MG63 (cell line): ENCODE results near the gene ARSI. TPM values are rescaled to one million over a fixed set of nuclear protein-coding genes. Genes with fewer than 3 reads are reported as not detected.

Source experiments
- DNase-seq: peaks from one replicate; pipeline ENCODE4 v3.0.0-alpha.2; 2020
- H3K27me3 ChIP-seq: fragments of 250-450 bp; sonication (Bioruptor Pico); 2 replicates; pipeline ENCODE4 v1.5.1; 2020; ENCODE audit warnings: mild to moderate bottlenecking, moderate library complexity
- H3K36me3 ChIP-seq: fragments of 250-450 bp; sonication (Bioruptor Pico); 2 replicates; pipeline ENCODE4 v1.5.1; 2020; ENCODE audit warnings: mild to moderate bottlenecking, moderate library complexity
- H3K4me3 ChIP-seq: fragments of 250-450 bp; sonication (Bioruptor Pico); 2 replicates; pipeline ENCODE4 v1.5.1; 2020; ENCODE audit warnings: mild to moderate bottlenecking, moderate library complexity
- H3K9me3 ChIP-seq: fragments of 250-450 bp; sonication (Bioruptor Pico); 2 replicates; pipeline ENCODE4 v1.5.1; 2020; ENCODE audit warnings: mild to moderate bottlenecking, moderate library complexity
- total RNA-seq: library from RNA; depleted of rRNA; stranded (reverse); fragments of >200 nt; shearing (Covaris generic); gene quantifications from 2 replicates; pipeline ENCODE4 v1.2.3, GENCODE V29; 2014; ENCODE audit warnings: low replicate concordance

ARSI gene
- total RNA-seq, 1 experiment from 2014 or later = 45.4 TPM

DNA sequence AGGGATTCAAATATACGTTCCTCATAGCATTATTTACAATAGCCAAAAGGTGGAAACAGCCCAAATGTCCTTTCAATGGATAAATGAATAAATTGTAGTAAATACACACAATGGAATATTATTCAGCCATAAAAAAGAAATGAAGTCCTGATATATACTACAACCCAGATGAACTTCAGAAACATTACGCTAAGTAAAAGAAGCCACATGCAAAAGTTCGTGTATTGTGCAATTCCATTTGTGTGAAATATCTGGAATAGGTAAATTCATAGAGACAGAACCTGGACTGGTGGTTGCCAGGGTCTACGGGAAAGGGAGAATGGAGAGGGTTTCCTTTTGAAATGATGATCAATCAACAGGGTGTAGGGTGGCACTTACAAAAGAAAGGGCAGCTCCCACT lies 12.5 kb upstream of the ARSI start:
- no peaks in the 10 kb centered on the region for H3K9me3 ChIP-seq
- H3K27me3 ChIP-seq = no peaks in the 10 kb centered on the region
- no peak for DNase-seq
- H3K36me3 ChIP-seq = no peaks in the 10 kb centered on the region
- no peak overlapping the region for H3K4me3 ChIP-seq

DNA sequence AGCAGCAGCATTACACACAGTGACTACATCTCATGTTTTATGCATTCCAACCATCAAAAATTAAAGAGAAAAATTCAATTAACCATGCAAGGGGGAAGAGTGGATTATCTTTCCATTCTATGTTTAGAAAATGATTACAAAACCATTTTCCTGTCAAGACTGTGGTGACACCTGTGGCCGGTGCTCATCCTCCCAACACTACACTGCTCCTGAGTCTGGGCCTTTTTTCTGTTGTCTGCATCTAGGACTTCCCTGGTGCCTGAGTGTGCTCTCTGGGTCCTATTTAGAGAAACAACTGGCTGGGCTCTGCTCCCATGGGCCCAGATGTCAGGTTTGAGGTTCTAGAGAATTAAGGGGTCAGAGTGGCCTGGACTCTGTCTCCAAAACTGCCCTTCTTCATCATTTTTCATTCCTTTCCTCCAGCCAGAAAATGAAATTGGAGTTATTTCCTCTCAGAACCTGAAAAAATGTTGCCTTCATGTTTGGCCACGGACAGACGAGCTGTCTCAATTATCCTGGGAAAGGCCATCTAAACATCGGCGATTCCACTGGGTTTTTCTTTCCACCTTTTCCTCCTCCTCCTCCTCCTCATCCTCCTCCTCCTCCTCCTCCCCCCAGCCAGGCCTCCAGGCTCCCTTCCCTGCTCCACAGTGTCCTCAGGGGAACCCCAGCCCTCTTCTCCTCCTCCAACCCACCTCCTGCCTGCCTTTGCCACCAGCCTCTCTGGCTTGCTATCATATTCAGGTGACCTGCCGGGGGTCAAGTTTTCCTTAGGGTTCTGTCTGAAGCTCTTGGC lies 11.4 kb upstream of the ARSI start:
- no peaks in the 10 kb centered on the region for H3K36me3 ChIP-seq
- H3K9me3 ChIP-seq = no peaks in the 10 kb centered on the region
- no peaks in the 10 kb centered on the region for H3K27me3 ChIP-seq
- no peak for DNase-seq
- H3K4me3 ChIP-seq = no peak overlapping the region

DNA sequence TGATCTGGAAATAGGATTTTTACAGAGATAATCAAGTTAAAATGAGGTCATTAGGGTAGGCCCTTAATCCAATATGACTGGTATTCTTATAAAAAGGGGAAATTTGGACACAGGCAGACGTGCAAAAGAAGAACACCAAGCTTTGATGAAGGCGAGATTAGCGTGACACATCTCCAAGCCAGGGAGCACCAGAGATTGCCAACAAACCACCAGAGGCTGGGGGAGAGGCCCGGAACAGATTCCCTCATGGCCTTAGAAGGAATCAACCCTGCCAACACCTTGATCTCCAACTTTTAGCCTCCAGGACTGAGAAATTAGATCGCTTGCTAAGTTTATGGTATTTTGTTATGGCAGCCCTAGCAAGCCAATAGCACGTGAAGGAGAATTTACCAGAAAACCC lies 10.8 kb upstream of the ARSI start:
- H3K4me3 ChIP-seq = no peak overlapping the region
- no peaks in the 10 kb centered on the region for H3K27me3 ChIP-seq
- peak; percentile 49 for DNase-seq

DNA sequence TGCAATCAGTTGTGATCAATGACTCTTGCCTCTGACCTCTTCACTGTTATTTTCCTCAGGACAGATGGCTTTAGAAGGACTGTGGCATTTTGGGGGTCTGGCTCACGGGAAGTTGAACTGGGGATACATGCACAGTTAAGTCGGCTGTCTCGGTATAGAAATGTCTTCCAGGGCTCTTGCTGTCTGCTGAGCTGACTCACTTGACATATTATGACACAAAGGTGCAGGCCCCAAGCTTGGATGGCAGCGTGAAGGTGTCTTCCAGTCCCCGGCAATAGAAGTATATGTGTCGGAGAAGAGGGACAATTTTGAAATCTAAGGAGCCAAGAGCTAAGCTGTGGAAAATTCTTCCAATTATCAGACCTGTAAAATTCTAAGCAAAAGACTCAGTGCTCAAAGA lies 9.8 kb upstream of the ARSI start:
- no peak overlapping the region for H3K4me3 ChIP-seq
- DNase-seq = no peak
- H3K9me3 ChIP-seq = no peaks in the 10 kb centered on the region
- no peaks in the 10 kb centered on the region for H3K27me3 ChIP-seq
- no peaks in the 10 kb centered on the region for H3K36me3 ChIP-seq

More for the DNA sequence above, 10.8 kb upstream of the ARSI start:
- Histone ChIP-seq H3K9me3 (no peaks in the 10 kb centered on the region), H3K36me3 (no peaks in the 10 kb centered on the region)

DNA sequence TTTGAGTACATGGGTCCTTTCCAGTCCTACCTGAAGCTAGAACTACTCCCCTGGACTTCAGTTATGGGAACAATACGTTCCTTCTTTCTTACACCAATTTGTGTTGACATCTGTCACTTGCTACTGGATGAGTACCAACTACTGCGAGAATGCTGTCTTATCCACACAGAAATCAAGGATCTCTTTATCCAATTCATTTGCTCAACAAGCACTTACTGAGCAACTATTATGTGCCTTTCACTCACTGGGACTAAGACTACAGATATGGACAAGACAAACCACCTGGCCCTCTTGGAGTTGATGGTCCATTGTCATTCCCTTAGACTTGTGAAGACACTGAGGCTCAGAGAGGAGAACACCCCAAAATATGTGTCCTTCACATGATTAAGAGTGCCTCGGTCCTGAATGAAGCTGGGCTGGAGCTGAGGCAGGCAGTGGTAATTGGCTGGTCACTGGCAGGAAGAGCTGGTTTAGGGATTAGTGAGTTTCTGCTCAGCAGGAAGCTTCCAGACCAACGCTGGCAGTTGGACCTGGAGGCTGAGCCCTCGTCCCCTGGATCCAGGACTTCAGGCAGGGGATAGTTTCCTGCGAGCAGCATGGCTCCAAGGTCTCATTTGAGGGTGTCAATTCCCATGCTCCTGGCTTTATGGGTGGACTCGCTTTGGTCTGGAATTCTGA lies 8.4 kb upstream of the ARSI start:
- Histone ChIP-seq H3K9me3 (no peaks in the 10 kb centered on the region), H3K4me3 (no peak overlapping the region), H3K36me3 (no peaks in the 10 kb centered on the region), H3K27me3 (no peaks in the 10 kb centered on the region)
- peak; percentile 64 for DNase-seq

DNA sequence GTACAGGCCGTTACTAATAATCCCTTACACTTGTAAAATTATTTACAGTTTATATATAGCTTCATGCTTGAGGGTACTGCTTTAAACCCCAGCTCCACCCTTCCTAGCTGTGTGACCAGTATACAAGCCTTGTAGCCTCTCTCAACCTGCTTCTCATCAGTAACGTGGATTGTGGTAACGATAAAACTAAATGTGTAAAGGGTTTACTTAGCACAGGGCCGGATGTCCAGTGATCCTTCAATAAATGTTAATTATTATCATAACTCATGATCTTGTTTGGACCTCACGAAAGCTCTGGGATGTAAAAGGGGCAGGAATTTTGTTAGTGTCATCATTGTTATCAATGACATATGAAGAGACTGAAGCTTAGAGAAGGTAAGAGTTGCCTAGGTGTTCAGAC lies 7.5 kb upstream of the ARSI start:
- no peaks in the 10 kb centered on the region for H3K9me3 ChIP-seq
- no peaks in the 10 kb centered on the region for H3K27me3 ChIP-seq
- H3K4me3 ChIP-seq = no peak overlapping the region
- no peaks in the 10 kb centered on the region for H3K36me3 ChIP-seq
- no peak for DNase-seq

DNA sequence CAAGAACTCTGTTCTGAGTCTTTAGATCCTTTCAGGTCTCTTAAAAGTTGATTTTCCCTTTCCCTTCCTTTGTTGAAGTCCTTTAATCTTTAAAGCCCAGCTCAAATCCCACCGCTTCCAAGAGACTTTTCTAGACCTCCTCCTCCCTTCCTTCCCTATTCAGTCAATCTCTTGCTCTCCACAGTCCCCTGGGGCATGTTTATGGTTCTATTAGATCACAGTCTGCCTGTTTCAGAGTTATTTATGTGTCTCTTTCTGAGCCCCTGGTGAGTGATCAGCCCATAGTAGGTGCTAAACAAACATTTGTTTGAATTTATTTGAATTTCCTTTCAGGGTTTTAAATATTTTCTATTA lies 7.2 kb upstream of the ARSI start:
- no peaks in the 10 kb centered on the region for H3K9me3 ChIP-seq
- no peak for DNase-seq
- no peaks in the 10 kb centered on the region for H3K36me3 ChIP-seq
- H3K4me3 ChIP-seq = no peak overlapping the region
- no peaks in the 10 kb centered on the region for H3K27me3 ChIP-seq

DNA sequence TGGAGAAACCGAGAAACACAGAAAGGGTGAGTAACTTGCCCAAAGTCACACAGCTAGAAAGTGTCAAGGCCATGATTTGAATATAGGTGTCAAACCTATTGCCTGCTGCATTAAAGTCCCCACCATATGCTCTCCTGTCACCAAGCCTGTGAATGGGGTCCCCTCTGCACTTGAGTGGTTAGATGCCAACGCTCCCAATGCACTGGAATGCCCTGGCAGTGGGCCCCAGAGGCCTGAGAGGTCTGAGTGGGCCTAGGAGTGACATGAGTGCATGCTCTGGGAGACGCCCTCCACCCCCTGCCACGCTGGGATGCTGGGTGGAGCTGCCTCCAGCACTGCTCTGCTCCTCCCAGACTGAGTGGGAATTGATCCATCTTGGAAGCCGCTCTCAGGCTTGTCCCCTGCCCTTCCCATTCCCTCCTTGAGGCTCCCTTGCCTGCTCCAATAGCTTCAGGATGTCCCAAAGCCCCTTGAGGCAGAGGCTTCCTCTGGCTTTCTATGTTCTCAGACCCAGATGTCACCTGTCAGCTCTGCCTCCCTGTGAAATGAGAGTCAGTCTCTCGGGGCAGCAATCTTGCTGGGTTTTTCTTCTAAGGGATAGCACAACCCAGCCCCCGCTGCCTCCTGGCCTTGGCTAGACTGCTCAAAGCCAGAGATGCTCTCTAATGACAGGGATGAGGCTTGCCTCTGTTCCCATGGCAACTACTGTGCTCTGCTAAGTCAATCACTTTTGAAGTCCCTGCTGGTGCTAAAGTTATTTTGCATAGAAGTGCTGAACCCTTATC lies 6.6 kb upstream of the ARSI start:
- Histone ChIP-seq H3K9me3 (no peaks in the 10 kb centered on the region), H3K36me3 (no peaks in the 10 kb centered on the region), H3K27me3 (no peaks in the 10 kb centered on the region), H3K4me3 (no peak overlapping the region)
- no peak for DNase-seq

DNA sequence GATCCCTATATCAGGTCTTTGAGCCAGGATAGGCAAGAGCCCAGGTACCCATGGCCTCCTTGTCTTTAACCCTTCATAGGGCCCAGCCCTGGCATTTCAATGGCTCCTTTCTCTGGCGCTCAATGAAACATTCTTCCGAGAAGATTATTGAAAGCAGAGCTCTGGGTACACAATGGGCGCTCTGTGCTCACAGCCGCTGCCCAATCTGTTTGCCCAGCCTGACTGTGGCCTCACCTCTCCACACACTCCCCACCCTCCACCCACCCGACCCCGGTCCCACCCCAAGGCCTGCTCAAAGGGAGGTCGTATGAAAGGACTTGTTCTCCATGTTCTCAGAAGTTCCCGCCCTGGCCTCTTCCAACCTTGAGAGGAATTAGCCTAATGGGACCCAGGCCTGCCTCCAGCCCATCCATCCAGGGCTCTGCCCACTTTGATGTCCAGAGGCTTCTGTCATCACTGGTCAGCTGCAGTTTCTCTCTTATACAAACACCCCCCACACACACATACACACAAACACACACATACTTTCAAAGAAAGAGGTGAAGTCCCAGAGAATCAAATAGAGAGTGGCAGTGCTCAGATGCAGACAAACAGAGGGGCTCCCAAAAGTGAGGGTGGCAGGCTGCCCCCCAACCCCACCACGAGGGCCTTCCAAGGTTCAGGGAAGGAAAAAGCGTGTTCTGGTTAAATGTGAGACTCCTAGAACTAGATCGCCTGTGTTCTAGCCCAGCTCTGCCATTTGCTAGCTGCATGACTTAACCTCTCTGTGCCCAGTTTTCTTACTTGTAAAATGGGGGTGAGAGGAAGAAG lies 5.1 kb upstream of the ARSI start:
- no peaks in the 10 kb centered on the region for H3K36me3 ChIP-seq
- H3K9me3 ChIP-seq = no peaks in the 10 kb centered on the region

DNA sequence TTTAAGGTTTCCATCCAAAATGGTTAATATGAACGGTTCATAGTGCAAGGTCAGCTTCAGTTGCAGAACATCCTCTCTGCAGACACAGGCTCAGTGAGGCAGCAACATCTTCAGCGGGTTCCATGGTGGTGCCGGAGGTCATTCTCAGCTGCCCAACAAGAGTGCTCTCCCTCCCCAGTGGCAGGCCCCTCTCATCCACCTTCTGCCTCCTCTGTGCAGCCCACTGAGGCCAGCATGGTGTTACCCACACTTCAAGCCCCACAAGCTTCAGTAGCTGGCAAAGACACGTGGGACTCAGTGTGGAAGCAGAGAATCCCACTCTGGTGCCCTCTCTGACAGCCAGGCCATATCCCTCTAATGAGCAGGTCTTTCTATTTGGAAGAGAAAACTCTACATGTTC lies 4.1 kb upstream of the ARSI start:
- no peak for DNase-seq
- H3K27me3 ChIP-seq = no peaks in the 10 kb centered on the region
- no peaks in the 10 kb centered on the region for H3K36me3 ChIP-seq
- no peaks in the 10 kb centered on the region for H3K9me3 ChIP-seq
- no peak overlapping the region for H3K4me3 ChIP-seq

More for the DNA sequence above, 5.1 kb upstream of the ARSI start:
- Histone ChIP-seq H3K4me3 (no peak overlapping the region), H3K27me3 (no peaks in the 10 kb centered on the region)
- no peak for DNase-seq

DNA sequence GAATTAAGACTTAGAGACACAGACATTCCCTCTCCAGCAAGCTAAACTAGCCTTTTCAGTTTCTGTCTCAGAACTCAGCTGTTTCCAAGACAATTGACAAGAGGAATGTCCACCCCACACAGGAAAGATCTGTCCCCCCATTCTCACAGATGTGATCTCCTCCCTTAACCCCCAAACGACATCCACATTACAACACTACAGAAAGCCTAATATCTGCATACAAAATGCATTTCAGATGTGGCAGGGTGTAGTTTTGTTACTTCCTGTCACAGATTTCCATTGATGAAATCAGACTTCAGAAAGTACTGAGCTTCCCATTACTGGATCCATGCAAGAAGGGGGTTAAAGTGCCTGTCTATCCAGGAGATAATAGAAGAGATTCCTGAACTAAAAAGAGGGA lies 2.9 kb upstream of the ARSI start:
- no peaks in the 10 kb centered on the region for H3K9me3 ChIP-seq
- H3K4me3 ChIP-seq = no peak overlapping the region
- H3K36me3 ChIP-seq = no peaks in the 10 kb centered on the region
- no peaks in the 10 kb centered on the region for H3K27me3 ChIP-seq
- DNase-seq = no peak

DNA sequence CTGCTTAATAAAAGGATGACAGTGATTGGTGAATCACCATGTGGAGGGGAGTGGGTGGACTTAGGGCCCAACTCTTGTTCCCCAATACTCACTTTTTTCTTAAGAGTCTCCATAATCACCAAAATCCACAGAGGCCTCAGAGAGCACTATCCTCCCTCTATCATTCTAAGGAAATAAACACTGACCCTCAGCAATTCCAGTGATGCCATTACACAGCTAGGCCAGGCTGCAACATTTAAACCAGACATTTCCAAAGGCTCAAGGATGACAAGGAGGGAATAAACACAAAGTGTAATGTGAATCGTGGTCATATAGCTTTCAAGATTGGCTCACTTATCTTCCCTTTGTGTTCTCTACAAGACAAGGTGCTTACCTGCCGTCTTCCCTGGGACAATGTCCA lies 2.4 kb upstream of the ARSI start:
- Histone ChIP-seq H3K27me3 (no peaks in the 10 kb centered on the region), H3K36me3 (no peaks in the 10 kb centered on the region), H3K4me3 (no peak overlapping the region), H3K9me3 (no peaks in the 10 kb centered on the region)
- DNase-seq = no peak

DNA sequence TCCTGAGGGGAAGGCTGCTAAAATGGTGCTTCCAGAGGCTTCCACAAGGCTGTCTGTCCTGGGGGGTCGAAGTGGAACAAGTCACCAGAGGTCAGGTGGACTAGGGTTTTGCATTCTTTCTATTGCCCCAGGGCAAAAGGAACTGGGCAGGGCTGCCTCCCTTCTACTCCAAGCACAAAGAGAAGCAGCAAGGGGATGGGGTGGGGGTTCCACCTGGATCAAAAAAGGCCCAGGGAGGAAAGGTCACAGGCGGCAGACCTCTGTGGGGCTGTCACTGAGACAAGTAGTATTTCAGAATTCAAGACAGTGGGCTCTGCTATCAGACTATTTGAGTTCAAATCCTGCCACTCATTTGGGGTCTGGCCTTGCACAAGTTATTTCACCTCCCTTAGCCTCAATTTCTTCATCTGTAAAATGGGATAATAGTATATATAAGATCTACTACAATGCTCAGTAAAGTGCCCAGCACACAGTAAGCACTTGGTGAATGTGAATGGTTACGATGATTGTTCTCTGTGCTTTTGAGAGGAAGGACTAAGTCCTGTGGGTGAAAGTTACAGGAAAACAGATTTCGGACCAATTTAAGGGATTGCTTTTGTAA lies 1.9 kb upstream of the ARSI start:
- H3K9me3 ChIP-seq = no peaks in the 10 kb centered on the region
- no peak for DNase-seq
- no peak overlapping the region for H3K4me3 ChIP-seq

DNA sequence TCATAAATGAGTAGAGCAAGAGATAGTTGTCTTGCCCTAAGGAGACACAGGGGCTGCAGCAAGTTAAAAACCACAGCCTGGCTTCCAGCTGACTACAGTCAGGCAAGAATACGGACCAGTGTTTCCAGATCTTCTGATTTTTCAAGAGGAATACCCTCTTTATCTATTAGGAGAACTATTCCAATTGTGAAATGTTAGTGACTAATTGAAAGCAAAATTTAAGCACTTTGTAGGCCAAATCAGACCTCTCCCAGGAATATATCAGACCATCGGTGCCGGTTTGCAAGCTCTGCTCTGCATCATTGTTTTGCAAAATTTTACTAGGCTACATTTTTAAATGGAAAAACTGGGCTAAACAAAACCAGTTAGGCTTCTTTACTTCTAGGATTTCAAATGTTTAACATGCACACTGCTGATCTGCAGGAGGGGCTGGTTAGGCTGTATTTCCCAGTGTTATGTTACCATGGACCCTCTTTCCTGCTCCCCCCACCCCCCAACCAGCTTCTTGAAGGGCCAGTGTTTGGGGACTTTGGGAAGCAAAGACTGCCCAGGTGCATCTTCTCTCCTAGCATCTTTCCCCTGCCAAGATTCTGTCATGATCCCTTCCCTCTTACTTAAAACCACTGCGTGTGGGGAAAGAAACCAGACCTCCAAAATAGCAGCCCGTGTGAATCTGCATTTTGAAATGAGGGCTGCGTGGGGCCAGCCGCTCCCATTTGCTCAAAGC lies 1.1 kb upstream of the ARSI start:
- Histone ChIP-seq H3K36me3 (no peaks in the 10 kb centered on the region), H3K9me3 (no peaks in the 10 kb centered on the region), H3K4me3 (no peak overlapping the region), H3K27me3 (no peaks in the 10 kb centered on the region)
- no peak for DNase-seq

More for the DNA sequence above, 1.9 kb upstream of the ARSI start:
- no peaks in the 10 kb centered on the region for H3K36me3 ChIP-seq
- no peaks in the 10 kb centered on the region for H3K27me3 ChIP-seq

DNA sequence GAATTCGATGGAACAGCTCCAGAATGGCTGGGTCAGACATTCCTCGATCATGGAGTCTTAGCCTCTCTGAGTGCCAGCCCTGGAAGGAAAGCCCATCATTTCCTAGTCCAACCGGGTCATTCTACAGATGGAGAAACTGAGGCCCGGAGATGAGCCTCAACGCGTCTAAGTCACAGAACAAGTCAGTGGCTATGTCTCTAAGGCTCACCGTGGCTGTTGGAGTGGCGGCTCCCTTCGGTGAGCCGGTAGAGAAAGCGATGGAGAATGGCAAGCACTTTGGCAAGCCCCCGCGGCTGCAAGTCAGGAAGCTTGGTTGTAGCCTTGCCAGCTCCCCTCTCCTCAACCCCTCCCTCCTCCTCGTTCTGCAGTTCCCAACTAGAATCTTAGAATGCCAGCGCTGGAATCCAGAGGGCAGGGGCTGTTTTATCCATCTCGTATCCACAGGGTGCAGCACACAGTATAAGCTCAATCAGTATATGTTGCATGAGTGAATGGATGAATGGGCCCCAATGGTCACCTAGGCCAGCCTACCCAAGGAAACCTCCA lies 438 bp upstream of the ARSI start:
- Histone ChIP-seq H3K9me3 (no peaks in the 10 kb centered on the region), H3K36me3 (peaks cover 4% of the 10 kb centered on the region), H3K27me3 (no peaks in the 10 kb centered on the region), H3K4me3 (no peak overlapping the region)
- peak; percentile 61 for DNase-seq

DNA sequence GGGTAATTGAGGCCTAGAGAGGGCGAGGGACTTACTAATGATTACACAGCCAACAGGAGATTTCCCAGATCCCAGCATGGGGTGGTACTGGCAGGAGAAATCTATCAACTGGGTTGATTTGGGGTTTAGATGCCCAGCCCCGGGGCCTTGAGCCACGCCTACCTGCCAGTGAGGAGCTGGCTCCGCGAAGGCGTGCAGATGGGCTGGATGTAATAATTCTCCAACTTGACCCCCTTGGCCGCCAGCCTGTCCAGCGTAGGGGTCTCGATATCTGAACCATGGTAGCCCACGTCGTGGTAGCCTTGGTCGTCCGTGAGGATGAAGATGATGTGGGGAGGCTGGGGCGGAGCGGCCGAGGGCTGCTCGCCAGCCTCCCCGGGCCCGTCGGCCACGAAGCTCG lies 804 bp downstream of the ARSI start:
- Histone ChIP-seq H3K27me3 (no peaks in the 10 kb centered on the region), H3K4me3 (peak overlapping the region; percentile 26), H3K9me3 (no peaks in the 10 kb centered on the region), H3K36me3 (peaks cover 10% of the 10 kb centered on the region)
- DNase-seq = peak; percentile 61
